GM18517 (cell line): ENCODE data around the gene ACVR1B.

Source experiments
- ATAC-seq: cut with Tn5 transposase; IDR thresholded peaks from one replicate; pipeline ENCODE4 v1.9.1; 2021; ENCODE audit warnings: mild to moderate bottlenecking, moderate library complexity; ENCODE audit not compliant: unreplicated experiment

Gene ACVR1B

DNA sequence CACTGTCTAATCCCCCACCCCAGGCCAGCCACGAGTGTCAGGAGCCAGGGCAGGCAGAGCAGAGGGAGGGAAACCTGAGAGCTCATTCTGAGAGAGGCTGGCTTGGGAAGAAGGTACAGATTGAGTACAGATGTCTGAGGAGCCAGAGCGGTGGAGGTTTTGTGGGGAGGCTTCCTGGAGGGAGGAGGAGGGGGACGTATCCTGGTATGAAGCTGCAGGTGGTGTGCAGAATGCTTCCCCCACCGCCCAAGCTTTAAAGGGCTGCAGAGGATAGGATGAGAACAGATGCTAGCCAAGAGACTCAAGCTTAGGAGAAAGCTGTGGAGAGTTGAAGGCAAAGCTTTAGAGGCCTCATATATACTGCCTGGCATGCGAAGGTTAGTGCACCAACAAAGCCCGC lies 52.1 kb downstream of the ACVR1B start:
- no peak for ATAC-seq

DNA sequence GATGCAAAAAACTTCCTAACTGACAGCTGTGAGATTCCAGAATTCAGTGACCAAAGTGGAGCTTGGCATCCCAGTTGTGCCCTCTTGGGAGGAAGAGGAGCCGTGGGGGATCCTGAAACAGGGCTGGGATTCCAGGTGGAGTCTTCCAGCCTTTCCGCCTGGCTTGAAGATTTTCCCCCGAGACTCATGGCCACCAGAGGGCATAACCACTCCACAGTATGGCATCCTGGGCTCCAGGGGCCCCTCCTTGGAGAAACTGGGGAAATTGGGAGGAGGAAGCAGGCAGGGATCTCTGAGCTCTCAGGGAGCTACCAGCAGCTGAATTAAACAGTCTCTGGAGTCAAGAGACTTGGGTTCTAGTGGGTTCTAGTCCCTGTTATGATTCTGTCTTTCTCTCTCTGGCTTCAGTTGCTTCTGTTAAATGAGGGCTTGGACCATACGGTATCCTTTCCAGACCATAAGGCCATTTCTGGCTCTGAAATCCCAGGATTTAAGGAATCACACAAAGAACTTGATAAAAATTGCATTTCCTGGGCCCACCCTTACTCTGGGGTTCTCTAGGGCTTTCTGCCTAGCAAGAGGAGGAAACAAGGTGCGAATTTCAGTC lies 52.6 kb downstream of the ACVR1B start:
- ATAC-seq, result no peak

DNA sequence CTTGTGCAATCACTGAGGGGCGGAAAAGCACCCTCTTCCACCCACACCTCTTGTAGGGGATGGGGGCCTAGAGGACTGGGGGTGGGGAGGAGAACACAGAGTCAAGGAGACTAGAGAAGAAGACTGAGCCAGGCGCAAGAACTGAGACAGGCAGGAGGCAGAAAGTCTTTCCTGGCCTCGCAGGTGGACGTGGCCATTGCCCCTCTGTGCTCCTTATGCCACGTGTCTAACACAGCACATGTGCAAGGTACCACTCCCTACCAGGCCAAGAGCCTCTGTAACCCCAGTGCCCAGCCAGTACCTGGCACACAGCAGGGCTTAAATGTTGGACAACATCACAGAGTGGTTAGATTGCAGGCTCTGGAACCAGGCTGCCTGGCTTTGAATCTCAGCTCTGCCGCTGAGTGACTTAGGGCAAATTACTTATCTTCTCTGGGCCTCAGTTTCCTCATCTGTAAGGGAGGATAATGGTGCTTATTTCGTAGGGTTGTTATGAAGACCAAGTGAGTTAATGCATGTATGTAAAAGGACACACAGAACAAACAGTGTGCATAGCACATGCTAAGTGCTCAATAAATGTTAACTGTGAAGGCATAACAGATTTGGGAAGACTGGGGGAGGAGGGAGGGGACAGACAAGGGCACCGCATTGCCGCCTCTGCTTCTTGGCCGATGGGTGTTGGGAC lies 53.9 kb downstream of the ACVR1B start:
- no peak for ATAC-seq

DNA sequence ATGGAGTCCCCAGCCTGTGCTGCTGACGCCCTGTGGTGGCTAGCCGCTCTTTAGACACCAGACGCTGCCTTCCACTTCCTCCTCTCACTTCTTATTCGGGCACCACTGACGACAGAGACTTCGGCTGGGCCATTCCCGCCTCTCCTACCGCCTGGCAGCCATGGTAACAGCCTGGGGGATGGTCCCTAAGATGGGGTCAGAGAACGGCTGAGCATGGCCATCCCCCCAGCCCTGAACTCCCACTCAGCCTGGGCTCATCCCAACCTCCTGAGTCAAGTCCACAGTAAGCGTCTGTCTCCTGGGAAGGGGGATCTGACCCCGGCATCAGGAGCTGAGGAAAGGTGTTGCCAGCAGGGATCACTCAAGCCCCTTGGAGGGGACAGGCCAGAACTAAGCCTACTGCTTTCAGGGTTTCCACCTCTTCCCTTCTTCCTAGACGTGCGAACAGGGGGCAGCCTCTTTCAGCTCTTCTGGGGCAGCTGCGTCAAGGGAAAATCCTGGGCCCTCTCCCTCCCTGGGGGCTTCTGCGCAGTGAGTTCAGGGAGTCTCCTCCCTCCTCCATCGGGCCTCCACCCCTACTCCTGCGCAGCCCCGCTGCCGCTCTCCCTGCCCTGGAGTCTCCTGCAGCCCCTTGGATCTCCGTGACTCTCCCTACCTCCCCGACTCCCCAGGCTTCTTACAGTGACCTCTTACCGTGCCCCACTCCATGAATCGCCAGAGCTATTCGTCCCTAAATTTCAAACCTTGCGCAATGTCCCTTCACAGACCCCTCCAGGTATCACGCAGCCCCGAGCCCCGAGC lies 54.6 kb downstream of the ACVR1B start:
- ATAC-seq, result peak; percentile 70

DNA sequence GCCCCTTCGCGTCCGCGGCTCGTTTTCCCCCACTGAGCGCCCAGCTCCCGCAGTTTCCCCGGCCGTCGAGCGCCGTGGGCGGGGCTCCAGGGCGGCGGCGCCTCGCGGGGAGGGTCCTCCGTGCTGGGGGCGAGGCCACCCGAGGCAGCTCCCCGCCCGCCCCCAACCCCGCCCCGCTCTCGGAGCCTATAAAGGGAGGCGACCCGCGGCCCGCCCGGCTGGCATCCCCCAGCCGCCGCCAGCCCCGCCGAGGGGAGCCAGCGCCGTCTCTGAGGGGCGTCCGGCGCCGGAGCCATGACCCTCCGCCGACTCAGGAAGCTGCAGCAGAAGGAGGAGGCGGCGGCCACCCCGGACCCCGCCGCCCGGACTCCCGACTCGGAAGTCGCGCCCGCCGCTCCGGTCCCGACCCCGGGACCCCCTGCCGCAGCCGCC lies 55.2 kb downstream of the ACVR1B start, which contains the start of gene TAMALIN:
TAMALIN (plus strand) TSS at position 221 of the 432 bp plus-strand sequence; CDS start at position 295, 74 bp downstream.
- no peak for ATAC-seq

DNA sequence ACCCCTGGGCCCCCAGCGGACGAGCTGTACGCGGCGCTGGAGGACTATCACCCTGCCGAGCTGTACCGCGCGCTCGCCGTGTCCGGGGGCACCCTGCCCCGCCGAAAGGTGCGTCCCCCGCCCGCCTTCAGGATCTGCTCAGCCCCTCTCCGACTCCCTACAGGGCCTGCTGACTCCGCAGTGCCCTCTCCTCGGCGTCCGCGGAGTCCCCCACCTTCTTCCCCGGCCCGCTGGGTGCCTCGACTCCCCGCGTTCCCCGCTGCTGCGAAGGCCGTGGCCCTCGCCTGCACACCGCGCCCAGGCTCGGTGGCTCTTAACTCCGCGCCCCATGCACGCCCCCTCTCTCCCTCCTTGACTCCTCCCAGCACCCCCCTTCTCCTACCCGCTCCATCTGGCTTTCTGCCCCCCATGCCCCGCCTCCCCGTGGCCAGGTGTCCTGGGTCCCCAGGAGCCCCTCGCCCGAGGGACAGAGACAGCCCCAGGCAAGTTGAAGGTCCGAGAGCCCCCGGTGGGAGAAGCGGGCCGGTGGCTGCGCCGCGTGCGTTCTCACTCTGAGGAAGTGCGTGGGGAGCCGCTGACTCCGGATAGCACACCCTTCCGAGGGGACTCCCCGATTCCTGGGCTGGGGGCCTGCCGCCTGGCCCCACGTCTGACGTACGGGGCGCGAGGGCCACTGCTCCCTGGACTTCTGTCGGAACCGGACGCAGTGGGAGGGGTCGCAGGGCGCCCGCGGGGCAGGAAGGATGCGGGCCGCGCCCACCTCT lies 55.8 kb downstream of the ACVR1B start:
- no peak for ATAC-seq

DNA sequence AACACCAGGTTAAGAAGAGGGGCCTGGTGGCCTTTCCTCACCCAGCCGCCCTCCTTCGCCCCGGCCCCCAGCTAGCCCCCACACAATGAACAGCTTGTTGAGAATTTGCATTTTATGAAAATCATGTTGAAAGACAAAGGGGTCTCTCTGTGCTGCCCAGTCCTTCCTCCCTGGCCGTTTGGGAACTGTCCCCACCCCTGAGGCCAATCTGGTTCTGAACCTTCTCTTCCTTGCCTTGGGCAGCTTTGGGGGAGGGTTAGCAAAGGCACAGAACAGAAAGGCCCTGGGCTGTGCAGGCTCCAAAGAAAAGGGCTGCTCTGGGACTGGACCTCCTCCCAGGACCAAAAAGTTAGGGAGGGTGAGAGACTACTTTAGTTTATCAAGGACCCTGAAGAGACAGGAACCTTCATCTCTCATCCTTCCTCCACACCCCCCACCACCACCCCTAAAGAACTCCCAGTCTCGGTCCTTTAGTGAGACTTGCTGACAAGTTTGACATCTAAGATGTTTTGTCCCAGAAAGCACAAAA lies 56.5 kb downstream of the ACVR1B start:
- no peak for ATAC-seq

DNA sequence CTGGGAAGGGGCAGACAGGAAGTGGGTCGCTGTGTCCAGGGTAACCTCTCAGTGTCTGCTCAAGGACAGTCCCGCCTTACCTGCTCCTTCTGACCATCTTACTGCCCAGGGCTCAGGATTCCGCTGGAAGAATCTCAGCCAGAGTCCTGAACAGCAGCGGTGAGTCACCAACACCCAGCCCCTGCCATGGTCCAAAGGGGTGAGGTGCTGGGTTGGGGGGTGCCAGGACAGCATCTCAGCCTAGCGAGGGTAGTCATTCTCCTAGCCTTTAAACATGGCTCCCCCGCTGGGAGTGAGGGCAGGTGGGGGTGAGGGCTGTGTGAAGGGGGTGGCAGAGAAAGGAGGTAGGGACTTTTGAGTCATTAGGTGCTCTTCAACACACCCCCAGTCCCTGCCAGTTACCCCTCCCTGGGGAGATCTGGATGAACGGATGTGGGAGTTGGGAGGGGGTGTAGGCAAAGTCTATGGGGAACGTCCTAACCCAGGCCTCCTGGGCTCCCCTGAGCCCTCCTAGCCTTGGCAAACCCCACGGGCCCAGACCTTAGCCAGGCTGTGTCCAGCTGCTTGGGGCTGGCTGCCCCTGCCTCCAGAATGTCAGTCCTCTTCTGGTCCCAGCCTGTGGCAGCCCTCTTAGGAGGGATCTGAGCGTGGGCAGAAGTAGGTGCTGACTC lies 57.7 kb downstream of the ACVR1B start:
- no peak for ATAC-seq

DNA sequence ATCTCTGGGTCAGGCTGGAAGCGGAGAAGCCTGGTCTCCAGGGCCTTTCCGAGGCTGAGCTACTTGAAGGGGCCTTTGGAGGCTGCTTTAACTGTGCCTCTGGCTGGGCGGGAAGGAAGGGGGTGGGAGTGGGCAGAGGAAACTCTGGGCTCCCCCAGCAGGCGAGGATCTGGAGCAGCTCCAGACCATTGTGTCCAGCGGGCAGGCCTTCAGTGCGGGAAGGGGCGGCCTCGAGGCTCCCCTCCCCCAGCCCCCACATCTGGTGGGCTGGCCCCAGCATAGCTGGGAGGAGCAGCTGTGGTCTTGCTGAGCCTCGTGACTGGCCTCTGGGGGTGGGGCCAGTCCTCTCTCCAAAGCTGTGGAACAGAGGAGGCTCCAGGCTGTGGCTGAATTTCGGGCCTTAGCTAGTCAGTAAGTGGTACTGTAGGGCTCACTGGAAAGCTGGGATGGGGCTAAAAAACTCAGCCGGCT lies 58.7 kb downstream of the ACVR1B start:
- ATAC-seq, result no peak

DNA sequence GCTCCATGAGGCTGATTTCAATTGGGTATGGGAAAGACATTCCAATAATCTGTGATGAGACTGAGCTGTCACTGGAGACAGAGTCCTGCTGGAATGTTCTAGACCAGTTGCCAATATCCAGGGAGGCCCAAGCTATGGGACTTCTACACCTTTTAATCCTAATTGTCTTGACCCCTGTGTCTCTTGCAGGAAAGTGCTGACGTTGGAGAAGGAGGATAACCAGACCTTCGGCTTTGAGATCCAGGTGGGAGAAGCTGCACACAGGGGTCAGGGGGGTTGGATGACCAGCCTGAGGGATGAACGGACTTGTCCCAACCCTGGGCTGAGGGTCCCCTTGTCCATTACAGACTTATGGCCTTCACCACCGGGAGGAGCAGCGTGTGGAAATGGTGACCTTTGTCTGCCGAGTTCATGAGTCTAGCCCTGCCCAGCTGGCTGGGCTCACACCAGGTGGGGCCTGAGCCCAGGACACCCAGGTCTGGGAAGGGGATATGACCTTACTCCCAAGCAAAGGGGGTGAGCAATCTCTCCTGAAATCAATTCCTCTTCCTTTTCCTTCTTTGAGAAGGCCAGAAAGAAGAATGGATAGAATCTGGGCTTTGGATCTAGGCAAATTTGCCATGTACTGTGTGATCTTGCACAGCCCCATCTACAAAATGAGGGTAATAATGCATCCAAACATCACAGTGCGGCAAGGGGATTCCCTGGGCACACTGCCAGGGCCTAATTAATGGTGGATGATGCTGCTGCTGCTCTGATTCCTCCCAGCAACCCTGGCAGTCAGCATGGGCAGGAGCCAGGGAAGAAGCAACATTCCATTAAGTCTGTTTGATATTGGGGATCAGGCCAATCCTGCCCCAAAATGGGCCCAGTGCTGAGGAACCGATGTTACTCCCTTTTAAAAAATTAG lies 59.4 kb downstream of the ACVR1B start:
- no peak for ATAC-seq

DNA sequence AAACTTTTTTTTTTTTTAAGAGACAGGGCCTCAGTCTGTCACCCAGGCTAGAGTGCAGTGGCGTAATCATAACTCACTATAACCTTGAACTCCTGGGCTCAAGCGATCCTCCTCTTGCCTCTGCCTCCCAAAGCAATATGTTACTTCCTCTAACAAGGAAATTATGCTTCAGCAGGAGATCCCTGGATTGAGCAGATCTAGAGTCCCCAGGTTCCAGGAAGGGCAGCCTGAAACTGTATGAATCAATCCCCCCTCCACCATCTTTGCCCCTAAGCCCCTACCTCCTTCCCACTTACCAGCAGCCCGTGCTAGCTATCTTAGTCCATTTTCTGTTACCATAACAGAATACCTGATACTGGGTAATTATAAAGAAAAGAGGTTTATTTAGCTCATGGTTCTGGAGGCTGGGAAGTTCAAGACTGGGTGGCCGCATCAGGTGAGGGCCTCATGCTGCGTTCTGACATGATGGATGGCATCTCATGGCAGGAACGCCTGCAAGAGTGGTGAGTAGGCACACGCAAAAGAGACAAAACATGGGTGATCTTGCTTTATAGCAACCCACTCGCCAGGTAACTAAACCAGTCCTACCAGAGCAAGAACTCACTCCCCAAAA lies 60.2 kb downstream of the ACVR1B start:
- ATAC-seq, result no peak

DNA sequence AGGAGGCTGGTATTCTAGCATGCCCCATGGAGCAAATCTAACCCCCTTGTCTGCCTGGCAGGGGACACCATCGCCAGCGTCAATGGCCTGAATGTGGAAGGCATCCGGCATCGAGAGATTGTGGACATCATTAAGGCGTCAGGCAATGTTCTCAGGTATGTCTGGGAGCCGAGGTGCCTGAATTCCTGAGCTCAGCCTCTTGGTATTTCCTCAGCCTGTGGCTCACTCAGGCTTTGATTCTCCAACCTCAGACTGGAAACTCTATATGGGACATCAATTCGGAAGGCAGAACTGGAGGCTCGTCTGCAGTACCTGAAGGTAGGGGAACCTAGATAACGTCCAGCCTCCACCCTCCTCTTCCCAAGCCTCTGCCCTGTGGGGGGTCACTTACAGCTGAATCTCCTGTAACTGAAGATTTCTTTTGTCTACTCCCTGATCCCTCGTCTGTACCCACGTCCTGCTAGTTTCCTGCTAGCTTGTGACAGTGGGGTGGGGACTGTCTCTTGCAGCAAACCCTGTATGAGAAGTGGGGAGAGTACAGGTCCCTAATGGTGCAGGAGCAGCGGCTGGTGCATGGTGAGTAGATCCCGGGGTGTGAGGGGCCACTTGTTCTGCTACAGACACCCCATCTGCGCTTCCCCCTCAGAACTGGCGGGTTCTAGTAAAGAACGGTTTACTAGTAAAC lies 62.3 kb downstream of the ACVR1B start:
- no peak for ATAC-seq

DNA sequence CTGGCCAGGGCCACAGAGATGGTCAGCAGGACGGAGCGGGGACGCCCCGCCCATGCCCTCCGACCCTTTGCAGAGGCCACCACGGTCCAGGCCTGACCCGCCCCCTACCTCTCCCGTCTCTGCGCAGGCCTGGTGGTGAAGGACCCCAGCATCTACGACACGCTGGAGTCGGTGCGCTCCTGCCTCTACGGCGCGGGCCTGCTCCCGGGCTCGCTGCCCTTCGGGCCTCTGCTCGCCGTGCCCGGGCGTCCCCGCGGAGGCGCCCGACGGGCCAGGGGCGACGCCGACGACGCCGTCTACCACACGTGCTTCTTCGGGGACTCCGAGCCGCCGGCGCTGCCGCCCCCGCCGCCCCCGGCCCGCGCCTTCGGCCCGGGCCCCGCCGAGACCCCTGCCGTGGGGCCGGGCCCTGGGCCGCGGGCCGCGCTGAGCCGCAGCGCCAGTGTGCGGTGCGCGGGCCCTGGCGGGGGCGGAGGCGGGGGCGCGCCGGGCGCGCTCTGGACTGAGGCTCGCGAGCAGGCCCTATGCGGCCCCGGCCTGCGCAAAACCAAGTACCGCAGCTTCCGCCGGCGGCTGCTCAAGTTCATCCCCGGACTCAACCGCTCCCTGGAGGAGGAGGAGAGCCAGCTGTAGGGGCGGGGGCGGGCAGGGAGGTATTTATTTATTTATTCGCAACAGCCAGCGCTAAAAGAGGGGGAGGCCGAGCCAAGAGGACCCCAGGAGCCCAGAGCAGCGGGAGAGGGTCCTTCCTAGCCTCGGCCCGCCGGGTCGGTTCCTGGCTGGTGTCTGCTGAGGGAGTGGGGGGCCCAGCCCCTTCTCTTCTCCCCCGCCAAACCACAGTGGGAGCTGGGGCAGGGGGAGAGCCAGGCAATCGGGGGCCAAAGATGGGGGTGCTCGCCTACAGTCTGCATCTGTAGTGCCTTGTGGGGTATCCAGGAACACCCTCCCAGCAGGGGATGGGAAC lies 63.4 kb downstream of the ACVR1B start:
- ATAC-seq, result no peak

DNA sequence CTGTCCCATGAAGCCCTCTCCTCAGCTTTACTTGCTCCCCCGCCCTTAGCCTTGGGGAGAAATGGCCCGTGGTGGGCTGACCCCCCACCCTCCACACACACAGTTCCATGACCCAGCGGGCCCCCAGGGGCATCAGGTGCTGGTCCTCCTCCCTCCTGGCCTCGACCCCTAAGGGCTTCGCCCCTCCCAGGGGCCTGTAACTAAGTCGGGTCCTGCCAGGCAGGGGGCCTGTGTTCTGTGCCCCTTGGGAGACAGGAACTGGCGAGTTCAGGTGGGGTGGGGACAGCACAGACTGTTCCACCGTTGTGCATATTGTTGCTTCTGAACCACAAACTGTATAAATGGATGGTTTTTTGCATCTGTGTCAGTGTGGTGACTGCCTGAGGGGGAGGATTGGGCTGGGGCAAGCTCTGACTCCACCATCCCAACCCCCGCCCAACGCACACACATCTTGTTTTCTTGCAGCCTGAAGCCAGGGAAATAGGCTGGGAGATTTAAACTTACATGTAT lies 64.1 kb downstream of the ACVR1B start:
- ATAC-seq, result no peak

DNA sequence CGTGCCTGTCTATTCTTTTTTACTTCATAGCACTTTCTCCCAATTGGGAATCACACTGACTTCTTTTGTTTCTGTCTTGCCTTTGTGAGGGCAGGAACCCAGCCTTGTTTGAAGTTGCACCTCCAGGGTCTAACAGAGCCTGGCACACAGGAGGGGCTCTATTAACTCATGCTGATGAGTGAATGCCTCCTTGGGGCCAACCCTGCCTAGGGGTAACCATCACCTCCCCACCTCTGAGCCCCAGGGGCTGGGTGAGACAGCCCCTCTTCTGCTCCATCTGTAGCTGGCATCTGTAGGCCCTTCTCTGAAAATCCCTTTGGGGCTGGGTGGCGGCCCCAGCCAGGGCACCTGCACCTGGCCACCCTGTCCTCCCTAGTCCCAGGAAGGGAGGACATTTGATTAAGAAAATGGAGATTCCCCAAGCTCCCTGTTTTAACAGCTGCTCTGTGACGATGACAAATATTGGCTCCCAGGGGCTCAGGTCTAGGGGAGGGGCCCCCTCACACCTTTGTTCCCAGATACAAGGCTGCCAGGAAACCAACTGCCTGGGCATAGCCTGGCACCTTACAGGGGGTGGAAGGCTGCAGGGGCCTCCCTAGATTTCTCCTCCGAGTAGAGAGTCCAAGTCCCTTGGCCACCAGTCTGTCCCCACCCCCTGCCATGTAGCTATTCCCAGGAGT lies 67.1 kb downstream of the ACVR1B start:
- no peak for ATAC-seq

DNA sequence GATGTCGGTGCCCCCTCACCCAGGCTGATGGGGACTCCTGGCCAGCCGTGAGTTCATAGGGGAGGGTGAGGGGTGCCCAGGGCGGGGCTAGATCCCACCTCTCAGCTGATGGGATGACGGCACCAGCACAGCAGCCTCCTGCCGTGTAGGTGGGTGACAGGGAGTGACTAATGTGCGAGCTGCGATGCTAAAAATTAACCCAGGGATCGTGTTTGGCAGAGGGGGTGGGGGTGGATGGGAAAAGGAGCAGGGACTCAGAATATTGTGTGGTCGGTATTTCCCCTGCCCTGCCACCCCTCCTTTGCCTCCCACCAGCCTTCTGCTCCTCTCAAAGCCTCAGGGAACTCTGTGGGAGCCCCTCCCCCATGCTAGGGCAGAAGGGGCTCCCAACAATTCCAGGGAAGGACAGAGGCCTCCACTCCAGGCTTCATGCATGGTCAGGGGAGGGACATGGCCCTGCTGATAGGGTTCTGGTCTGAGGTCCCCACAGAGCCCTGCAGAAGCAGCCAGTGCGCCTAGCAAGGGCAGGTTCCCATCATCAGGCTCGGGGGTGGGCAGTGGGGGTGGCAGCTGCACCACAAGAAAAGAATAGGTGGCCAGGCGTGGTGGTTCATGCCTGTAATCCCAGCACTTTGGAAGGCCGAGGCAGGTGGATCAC lies 67.7 kb downstream of the ACVR1B start:
- ATAC-seq, result no peak
